ENCODE measurements around the gene LRRC75A.

LRRC75A gene

GRCh38 chr17:16438173-16438556, 53.8 kb downstream of the LRRC75A start:
- in situ Hi-C loops (cut with HindIII; ENCODE audit: low sequenced_read_pairs): no loop called here

- in situ Hi-C loops (cut with HindIII; ENCODE audit: low sequenced_read_pairs): no loop called here
These were observed 54.9 kb downstream of the LRRC75A start for GRCh38 chr17:16437083-16437482.

GRCh38 chr17:16435925-16436886, 55.8 kb downstream of the LRRC75A start:
- in situ Hi-C loops (cut with HindIII; ENCODE audit: low sequenced_read_pairs): no loop called here

GRCh38 chr17:16434662-16435061, 57.3 kb downstream of the LRRC75A start:
- in situ Hi-C loops (cut with HindIII; ENCODE audit: low sequenced_read_pairs): no loop called here

- in situ Hi-C loops (cut with HindIII; ENCODE audit: low sequenced_read_pairs): no loop called here
These were observed 58.5 kb downstream of the LRRC75A start for GRCh38 chr17:16433514-16433913.

- in situ Hi-C loops (cut with HindIII; ENCODE audit: low sequenced_read_pairs): no loop called here
These were observed 60.0 kb downstream of the LRRC75A start for GRCh38 chr17:16432017-16432416.

- in situ Hi-C loops (cut with HindIII; ENCODE audit: low sequenced_read_pairs): no loop called here
These were observed 61.3 kb downstream of the LRRC75A start for GRCh38 chr17:16430650-16431049.

- in situ Hi-C loops (cut with HindIII; ENCODE audit: low sequenced_read_pairs): no loop called here
These were observed 62.9 kb downstream of the LRRC75A start for GRCh38 chr17:16429083-16429482.

GRCh38 chr17:16428098-16428882, 63.7 kb downstream of the LRRC75A start:
- in situ Hi-C loops (cut with HindIII; ENCODE audit: low sequenced_read_pairs): no loop called here

GRCh38 chr17:16427020-16427419, 65.0 kb downstream of the LRRC75A start:
- in situ Hi-C loops (cut with HindIII; ENCODE audit: low sequenced_read_pairs): no loop called here

- in situ Hi-C loops (cut with HindIII; ENCODE audit: low sequenced_read_pairs): no loop called here
These were observed 66.0 kb downstream of the LRRC75A start for GRCh38 chr17:16425698-16426659.

GRCh38 chr17:16425202-16425601, 66.8 kb downstream of the LRRC75A start:
- in situ Hi-C loops (cut with HindIII; ENCODE audit: low sequenced_read_pairs): no loop called here

- in situ Hi-C loops (cut with HindIII; ENCODE audit: low sequenced_read_pairs): no loop called here
These were observed 68.6 kb downstream of the LRRC75A start for GRCh38 chr17:16423226-16423872.

- in situ Hi-C loops (cut with HindIII; ENCODE audit: low sequenced_read_pairs): no loop called here
These were observed 69.6 kb downstream of the LRRC75A start for GRCh38 chr17:16422416-16422815.

GRCh38 chr17:16419929-16420271, 72.1 kb downstream of the LRRC75A start:
- in situ Hi-C loops (cut with HindIII; ENCODE audit: low sequenced_read_pairs): no loop called here

GRCh38 chr17:16419074-16419928, 72.7 kb downstream of the LRRC75A start:
- in situ Hi-C loops (cut with HindIII; ENCODE audit: low sequenced_read_pairs): no loop called here

GRCh38 chr17:16418685-16419068, 73.3 kb downstream of the LRRC75A start:
- in situ Hi-C loops (cut with HindIII; ENCODE audit: low sequenced_read_pairs): no loop called here

GRCh38 chr17:16417896-16418684, 73.9 kb downstream of the LRRC75A start:
- in situ Hi-C loops (cut with HindIII; ENCODE audit: low sequenced_read_pairs): no loop called here

GRCh38 chr17:16417399-16417798, 74.6 kb downstream of the LRRC75A start:
- in situ Hi-C loops (cut with HindIII; ENCODE audit: low sequenced_read_pairs): no loop called here

Data from DLD1 (cell line).